NCI-H226 (cell line): ENCODE measurements around the gene TDRD5.
"Not testable (repeated sequence)": the region's sequence is repeated elsewhere in the genome, so short reads cannot be mapped to it uniquely, and the experiment has no call there.

Experiments used
- DNase-seq: peaks from one replicate; pipeline ENCODE4 v3.0.0-alpha.2; 2015

The TDRD5 gene

GRCh38 chr1:179612361-179612760 lies 20.7 kb downstream of the TDRD5 start:
- DNase-seq, result no peak

GRCh38 chr1:179630719-179631118 lies 39.1 kb downstream of the TDRD5 start:
- no peak for DNase-seq

GRCh38 chr1:179632868-179633267 lies 41.2 kb downstream of the TDRD5 start:
- DNase-seq, result no peak

GRCh38 chr1:179637211-179637860 lies 45.7 kb downstream of the TDRD5 start:
- peak; percentile 8 for DNase-seq

GRCh38 chr1:179661018-179661417 lies 69.4 kb downstream of the TDRD5 start:
- no peak for DNase-seq

GRCh38 chr1:179663810-179664209 lies 72.2 kb downstream of the TDRD5 start:
- no peak for DNase-seq

GRCh38 chr1:179677882-179678281 lies 86.2 kb downstream of the TDRD5 start:
- DNase-seq, result no peak

- DNase-seq, result not testable (repeated sequence)
Measured at GRCh38 chr1:179694530-179694929, 102.9 kb downstream of the TDRD5 start.

GRCh38 chr1:179702946-179703539 lies 111.4 kb downstream of the TDRD5 start:
- no peak for DNase-seq

GRCh38 chr1:179706339-179706941 lies 114.8 kb downstream of the TDRD5 start:
- DNase-seq, result peak; percentile 20

GRCh38 chr1:179707406-179707805 lies 115.8 kb downstream of the TDRD5 start:
- no peak for DNase-seq

GRCh38 chr1:179708434-179709195 lies 117.0 kb downstream of the TDRD5 start:
- peak; percentile 65 for DNase-seq

GRCh38 chr1:179709841-179710329 lies 118.3 kb downstream of the TDRD5 start:
- peak; percentile 83 for DNase-seq

GRCh38 chr1:179714159-179714558 lies 122.5 kb downstream of the TDRD5 start:
- no peak for DNase-seq

- DNase-seq, result no peak
Measured at GRCh38 chr1:179714623-179715022, 123.0 kb downstream of the TDRD5 start.

- no peak for DNase-seq
Measured at GRCh38 chr1:179719272-179719671, 127.6 kb downstream of the TDRD5 start.

GRCh38 chr1:179728271-179728670 lies 136.6 kb downstream of the TDRD5 start:
- no peak for DNase-seq

GRCh38 chr1:179729881-179730280 lies 138.2 kb downstream of the TDRD5 start:
- no peak for DNase-seq

- no peak for DNase-seq
Measured at GRCh38 chr1:179731643-179732042, 140.0 kb downstream of the TDRD5 start.
